HG03060 (cell line): ENCODE data around the gene DNAAF5.

ENCODE experiments used
- ATAC-seq: cut with Tn5 transposase; IDR thresholded peaks from one replicate; pipeline ENCODE4 v1.9.1; 2021; ENCODE audit warnings: low read depth, moderate number of reproducible peaks; ENCODE audit not compliant: unreplicated experiment

DNAAF5 gene

GRCh38 chr7:706721-707120, 19.8 kb upstream of the DNAAF5 start:
- ATAC-seq: no peak

- ATAC-seq: no peak
These were observed 19.1 kb upstream of the DNAAF5 start for GRCh38 chr7:707296-708000.

- no peak for ATAC-seq
These were observed 16.3 kb upstream of the DNAAF5 start for GRCh38 chr7:710161-710560.

GRCh38 chr7:711093-711921, 15.2 kb upstream of the DNAAF5 start:
- ATAC-seq: no peak

- ATAC-seq: no peak
These were observed 14.5 kb upstream of the DNAAF5 start for GRCh38 chr7:711922-712380.

GRCh38 chr7:712381-713138, 13.9 kb upstream of the DNAAF5 start:
- no peak for ATAC-seq

- no peak for ATAC-seq
These were observed 13.4 kb upstream of the DNAAF5 start for GRCh38 chr7:713139-713457.

GRCh38 chr7:713488-714230, 12.8 kb upstream of the DNAAF5 start:
- ATAC-seq: no peak

GRCh38 chr7:714251-714671, 12.2 kb upstream of the DNAAF5 start:
- no peak for ATAC-seq

GRCh38 chr7:716222-716621, 10.3 kb upstream of the DNAAF5 start:
- ATAC-seq: no peak

GRCh38 chr7:716636-717035, 9.9 kb upstream of the DNAAF5 start:
- ATAC-seq: no peak

- ATAC-seq: no peak
These were observed 4.8 kb upstream of the DNAAF5 start for GRCh38 chr7:721619-722248.

- ATAC-seq: no peak
These were observed 3.0 kb upstream of the DNAAF5 start for GRCh38 chr7:723541-723940.

- ATAC-seq: no peak
These were observed 2.2 kb upstream of the DNAAF5 start for GRCh38 chr7:724298-724697.

GRCh38 chr7:725223-726005, 1.1 kb upstream of the DNAAF5 start:
- no peak for ATAC-seq

- ATAC-seq: peak; percentile 13
These were observed 280 bp downstream of the DNAAF5 start for GRCh38 chr7:726854-727103.

- no peak for ATAC-seq
These were observed 756 bp downstream of the DNAAF5 start, which contains the start of gene PRKAR1B for GRCh38 chr7:727104-727805. Gene PRKAR1B, minus strand, starts transcription at chr7:727281. Its CDS starts 15,776 bp downstream, at chr7:711505.

- no peak for ATAC-seq
These were observed 1.4 kb downstream of the DNAAF5 start for GRCh38 chr7:727806-728460.
